Activated CD4-positive, alpha-beta T cell treated with anti-CD3 and anti-CD28 coated beads for 4 hours (primary cell): ENCODE data around the gene SIT1.
"Not testable (repeated sequence)": the region's sequence is repeated elsewhere in the genome, so short reads cannot be mapped to it uniquely, and the experiment has no call there.

Experiments
- DNase-seq, 2 donors: peaks; one replicate each; pipeline ENCODE4 v3.0.0-alpha.2; 2020

SIT1 gene

GRCh38 chr9:35635730-35636129, 15.0 kb downstream of the SIT1 start:
- DNase-seq: no peak

- DNase-seq: no peak
Observed at GRCh38 chr9:35629597-35629996, 21.1 kb downstream of the SIT1 start.

- no peak for DNase-seq
Observed at GRCh38 chr9:35628389-35628991, 22.2 kb downstream of the SIT1 start.

GRCh38 chr9:35627575-35627974, 23.2 kb downstream of the SIT1 start:
- DNase-seq: no peak

GRCh38 chr9:35619800-35620158, 31.0 kb downstream of the SIT1 start:
- DNase-seq: peak in 1 of 2 donors; percentile 21

- peak in 1 of 2 donors; percentile 26 for DNase-seq
Observed at GRCh38 chr9:35618854-35619799, 31.6 kb downstream of the SIT1 start.

- no peak for DNase-seq
Observed at GRCh38 chr9:35618325-35618727, 32.4 kb downstream of the SIT1 start, which contains the start of gene CD72. Gene CD72 (minus strand): TSS chr9:35618413. CDS start chr9:35618303, 110 bp downstream.

GRCh38 chr9:35617548-35617947, 33.2 kb downstream of the SIT1 start:
- no peak for DNase-seq

- peak; percentile 46 to 61 for DNase-seq
Observed at GRCh38 chr9:35616681-35617459, 33.9 kb downstream of the SIT1 start.

- no peak for DNase-seq
Observed at GRCh38 chr9:35615981-35616680, 34.6 kb downstream of the SIT1 start.

GRCh38 chr9:35612843-35613242, 37.9 kb downstream of the SIT1 start:
- DNase-seq: no peak

- not testable (repeated sequence) for DNase-seq
Observed at GRCh38 chr9:35612066-35612465, 38.7 kb downstream of the SIT1 start.

GRCh38 chr9:35611230-35611797, 39.4 kb downstream of the SIT1 start:
- peak; percentile 57 for DNase-seq

- no peak for DNase-seq
Observed at GRCh38 chr9:35609820-35610163, 40.9 kb downstream of the SIT1 start.

- DNase-seq: no peak
Observed at GRCh38 chr9:35609001-35609819, 41.5 kb downstream of the SIT1 start.

GRCh38 chr9:35608221-35608620, 42.5 kb downstream of the SIT1 start:
- DNase-seq: no peak

GRCh38 chr9:35606726-35607125, 44.0 kb downstream of the SIT1 start:
- no peak for DNase-seq

GRCh38 chr9:35606138-35606504, 44.6 kb downstream of the SIT1 start:
- no peak for DNase-seq

- DNase-seq: peak; percentile 20 to 34
Observed at GRCh38 chr9:35605351-35606137, 45.2 kb downstream of the SIT1 start.

GRCh38 chr9:35604578-35605350, 46.0 kb downstream of the SIT1 start, which contains the start of gene TESK1:
Gene TESK1 (plus strand): TSS chr9:35605262. CDS start chr9:35605620, 358 bp downstream.
- peak; percentile 80 to 85 for DNase-seq
